SU-DHL-6 (cell line): ENCODE measurements around the gene ALDH3A1.

Experiments used
- H2AFZ ChIP-seq: fragments of 200-600 bp; sonication (generic); 2 replicates; pipeline ENCODE4 v1.6.1; 2014; ENCODE audit warnings: low read depth, mild to moderate bottlenecking, moderate library complexity, mixed read lengths, antibody characterized with exemption, low read length; ENCODE audit not compliant: severe bottlenecking
- H3F3A ChIP-seq: fragments of 200-600 bp; shearing (Covaris generic); 2 replicates; pipeline ENCODE4 v1.6.0; 2016; ENCODE audit warnings: antibody characterized with exemption, mild to moderate bottlenecking; ENCODE audit not compliant: insufficient read depth
- H3K27ac ChIP-seq: fragments of 200-600 bp; sonication (generic); 2 replicates; pipeline ENCODE4 v1.5.1; 2016; ENCODE audit warnings: low read depth, mild to moderate bottlenecking, low read length, moderate library complexity, mixed read lengths
- H3K27me3 ChIP-seq: fragments of 200-600 bp; sonication (generic), shearing (Covaris generic); 2 replicates; pipeline ENCODE4 v1.6.0; 2014; ENCODE audit warnings: mild to moderate bottlenecking, low read length
- H3K36me3 ChIP-seq: fragments of 200-600 bp; sonication (generic); 2 replicates; pipeline ENCODE4 v1.6.1; 2014; ENCODE audit warnings: mild to moderate bottlenecking, low read length, mixed read lengths
- H3K4me2 ChIP-seq: fragments of 300-600, 200-600 bp; shearing (Covaris generic), sonication (generic); 2 replicates; pipeline ENCODE4 v1.6.0; 2014; ENCODE audit warnings: low read length, low read depth, mild to moderate bottlenecking; ENCODE audit not compliant: poor library complexity, severe bottlenecking
- H3K4me3 ChIP-seq: fragments of 200-600 bp; sonication (generic); 2 replicates; pipeline ENCODE4 v1.5.1; 2014; ENCODE audit warnings: antibody characterized with exemption, low read length, mild to moderate bottlenecking, mixed read lengths; ENCODE audit not compliant: insufficient read depth, poor library complexity, severe bottlenecking
- H3K79me2 ChIP-seq: fragments of 200-600 bp; sonication (generic); 2 replicates; pipeline ENCODE4 v1.6.1; 2014; ENCODE audit warnings: mild to moderate bottlenecking, low read length, moderate library complexity; ENCODE audit not compliant: insufficient read depth
- H3K9ac ChIP-seq: fragments of 200-600 bp; sonication (generic); 2 replicates; pipeline ENCODE4 v1.7.0; 2014; ENCODE audit warnings: mild to moderate bottlenecking, low read length
- H3K9me2 ChIP-seq: fragments of 200-600 bp; sonication (generic); replicated peaks from 2 replicates; pipeline ENCODE4 v1.6.1; 2014; ENCODE audit warnings: low read length; ENCODE audit not compliant: insufficient read depth
- H3K9me3 ChIP-seq: fragments of 200-600 bp; sonication (generic); 2 replicates; pipeline ENCODE4 v1.6.1; 2014; ENCODE audit warnings: low read length, mixed read lengths; ENCODE audit not compliant: insufficient read depth
- H4K20me1 ChIP-seq: fragments of 200-600 bp; sonication (generic); 2 replicates; pipeline ENCODE4 v1.6.1; 2014; ENCODE audit warnings: low read depth, mild to moderate bottlenecking, antibody characterized with exemption, low read length, moderate library complexity, mixed read lengths
- CTCF ChIP-seq: fragments of 200-600 bp; sonication (generic); IDR thresholded peaks from one replicate; pipeline ENCODE4 v1.5.1; 2017; ENCODE audit warnings: antibody characterized with exemption, mild to moderate bottlenecking, low read length, moderate library complexity; ENCODE audit not compliant: insufficient read depth, poor library complexity, severe bottlenecking
- EZH2phosphoT487 ChIP-seq: fragments of 200-600 bp; sonication (generic), shearing (Covaris generic); conservative IDR thresholded peaks from 2 replicates; pipeline ENCODE4 v1.6.1; 2018; ENCODE audit warnings: mild to moderate bottlenecking, antibody characterized with exemption, low read length, moderate library complexity, mixed read lengths

Gene ALDH3A1

GRCh38 chr17:19718613-19719354, 29.3 kb downstream of the ALDH3A1 start:
- Histone ChIP-seq H3K4me2 (no peak overlapping the region), H3K79me2 (no peaks in the 10 kb centered on the region), H4K20me1 (no peaks in the 10 kb centered on the region), H3K4me3 (no peak overlapping the region), H3K9me2 (no peaks in the 10 kb centered on the region), H3F3A (no peaks in the 10 kb centered on the region), H3K36me3 (no peaks in the 10 kb centered on the region), H2AFZ (no peak overlapping the region), H3K9ac (no peak overlapping the region), H3K27ac (no peak overlapping the region), H3K9me3 (no peaks in the 10 kb centered on the region), H3K27me3 (no peaks in the 10 kb centered on the region)
- TF ChIP-seq EZH2phosphoT487: no peak
- no peak for TF ChIP-seq CTCF

GRCh38 chr17:19718041-19718612, 30.0 kb downstream of the ALDH3A1 start:
- H4K20me1 ChIP-seq: no peaks in the 10 kb centered on the region
- H3K27me3 ChIP-seq: no peaks in the 10 kb centered on the region
- H3F3A ChIP-seq: no peaks in the 10 kb centered on the region
- TF ChIP-seq CTCF: no peak
- TF ChIP-seq EZH2phosphoT487: no peak
- no peak overlapping the region for H3K9ac ChIP-seq
- H2AFZ ChIP-seq: no peak overlapping the region
- H3K27ac ChIP-seq: no peak overlapping the region
- no peak overlapping the region for H3K4me3 ChIP-seq
- no peaks in the 10 kb centered on the region for H3K9me2 ChIP-seq
- H3K4me2 ChIP-seq: no peak overlapping the region
- no peaks in the 10 kb centered on the region for H3K36me3 ChIP-seq
- no peaks in the 10 kb centered on the region for H3K9me3 ChIP-seq
- no peaks in the 10 kb centered on the region for H3K79me2 ChIP-seq

GRCh38 chr17:19717411-19717908, 30.6 kb downstream of the ALDH3A1 start:
- H3K36me3 ChIP-seq: no peaks in the 10 kb centered on the region
- no peak overlapping the region for H3K9ac ChIP-seq
- no peak overlapping the region for H3K27ac ChIP-seq
- TF ChIP-seq EZH2phosphoT487: no peak
- no peak for TF ChIP-seq CTCF
- no peak overlapping the region for H3K4me3 ChIP-seq
- H3K4me2 ChIP-seq: no peak overlapping the region
- H3K9me2 ChIP-seq: no peaks in the 10 kb centered on the region
- H3F3A ChIP-seq: no peaks in the 10 kb centered on the region
- no peaks in the 10 kb centered on the region for H3K79me2 ChIP-seq
- H3K27me3 ChIP-seq: no peaks in the 10 kb centered on the region
- no peak overlapping the region for H2AFZ ChIP-seq
- no peaks in the 10 kb centered on the region for H4K20me1 ChIP-seq
- no peaks in the 10 kb centered on the region for H3K9me3 ChIP-seq
